Esophagus muscularis mucosa (tissue), 4 donors: ENCODE results near the gene BTBD9. TPM values are rescaled to one million over a fixed set of nuclear protein-coding genes. Genes with fewer than 3 reads are reported as not detected.

ENCODE experiments used
- DNase-seq: peaks from one replicate; pipeline ENCODE4 v3.0.0-alpha.2; 2017; ENCODE audit errors: extremely low spot score
- H3K27ac ChIP-seq, 4 donors: fragments of 200-600 bp; sonication (generic); replicated peaks in 1 of 4; 1 replicate in 3 of 4; 2 replicates in 1 of 4; pipeline ENCODE4 v1.5.1; 2016 to 2019; ENCODE audit warnings: mild to moderate bottlenecking in 1 of 4
- H3K27me3 ChIP-seq, 4 donors: fragments of 200-600 bp; sonication (generic); one replicate each; pipeline versions ENCODE4 v1.5.1 to v1.6.0; 2016 to 2019
- H3K36me3 ChIP-seq, 4 donors: fragments of 200-600 bp; sonication (generic); one replicate each; pipeline ENCODE4 v1.5.1; 2016 to 2019
- H3K4me1 ChIP-seq, 4 donors: fragments of 200-600 bp; sonication (generic); one replicate each; pipeline ENCODE4 v1.5.1; 2016 to 2019
- H3K4me3 ChIP-seq, 4 donors: fragments of 200-600 bp; sonication (generic); 1 replicate in 2 of 4; 2 replicates in 2 of 4; pipeline ENCODE4 v1.5.1; 2016 to 2019; ENCODE audit warnings: mild to moderate bottlenecking in 4 of 4, moderate library complexity in 1 of 4
- H3K9me3 ChIP-seq, 4 donors: fragments of 200-600 bp; sonication (generic); 1 replicate in 3 of 4; 2 replicates in 1 of 4; pipeline ENCODE4 v1.5.1; 2016 to 2019
- CTCF ChIP-seq, 3 experiments: fragments of 200-600 bp in 2 of 3; fragments of 450-650 bp in 1 of 3; sonication (generic) in 2 of 3; IDR thresholded peaks; one replicate each; pipeline ENCODE4 v1.5.1; 2017 to 2019; ENCODE audit warnings: antibody characterized with exemption in 3 of 3, mild to moderate bottlenecking in 2 of 3, moderate library complexity in 1 of 3
- EP300 ChIP-seq: sonication (generic); formaldehyde crosslinking; IDR thresholded peaks from one replicate; pipeline ENCODE4 v1.6.1; 2017; ENCODE audit warnings: antibody characterized with exemption
- POLR2A ChIP-seq: fragments of 450-650 bp; IDR thresholded peaks from one replicate; pipeline ENCODE4 v1.6.1; 2017; ENCODE audit warnings: antibody characterized with exemption, moderate library complexity, mild to moderate bottlenecking, low read depth
- POLR2AphosphoS5 ChIP-seq, 2 donors: sonication (generic); formaldehyde crosslinking; IDR thresholded peaks; one replicate each; pipeline ENCODE4 v1.6.1; 2017; ENCODE audit warnings: antibody characterized with exemption in 2 of 2
- WGBS: methylation state at CpG from one replicate; pipeline ENCODE4 v1.1.5; 2018; 5-methylcytosine and 5-hydroxymethylcytosine counted together
- intact Hi-C: fragments of 100-400 bp; cut with DNase I; formaldehyde crosslinking; loops from one replicate; pipeline ENCODE4 v1.15.1; 2023
- total RNA-seq, 4 donors: library from RNA; depleted of rRNA; stranded (reverse); fragments of >200 nt; gene quantifications; one replicate each; pipeline versions ENCODE4 v1.1.0 to v1.2.1, GENCODE V29; 2016

The BTBD9 gene
- total RNA-seq, 4 donors from 2014 or later, result 9.4 to 14.1 (median 11.2) TPM

DNA sequence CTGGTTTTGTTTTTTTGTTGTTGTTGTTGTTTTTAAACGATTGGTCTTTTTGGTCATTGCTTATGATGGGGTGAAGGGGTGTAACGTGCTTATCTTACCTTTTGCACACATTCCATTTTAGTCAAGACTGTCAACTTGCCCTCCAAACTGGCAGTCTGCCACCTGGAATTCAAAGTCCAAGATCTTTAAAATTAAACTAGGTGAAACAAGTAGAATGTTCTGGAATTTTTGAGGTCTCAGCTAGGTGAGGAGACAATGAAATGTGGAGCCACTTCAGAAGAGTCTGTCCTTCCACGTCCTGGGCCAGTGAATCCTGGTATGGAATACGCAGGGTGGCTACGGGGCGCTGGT is 475.6 kb downstream of the BTBD9 start:
- intact Hi-C loops, result no loop called here
- peaks cover 0 to 7% (median 3%) of the 10 kb centered on the region in 4 donors for H3K4me1 ChIP-seq
- no peaks in the 10 kb centered on the region for H3K27me3 ChIP-seq
- no peaks in the 10 kb centered on the region for H3K9me3 ChIP-seq
- 91% methylated on average over 6 of the region's 6 CpGs for WGBS
- no peak for TF ChIP-seq POLR2AphosphoS5 (IDR thresholded peaks at IDR 0.05)
- no peak for TF ChIP-seq CTCF (IDR thresholded peaks at IDR 0.05)
- no peak for TF ChIP-seq EP300
- TF ChIP-seq POLR2A, result no peak
- no peak for DNase-seq
- no peak overlapping the region for H3K27ac ChIP-seq
- no peak overlapping the region for H3K4me3 ChIP-seq
- peaks cover 0 to 6% (median 2%) of the 10 kb centered on the region in 4 donors for H3K36me3 ChIP-seq

DNA sequence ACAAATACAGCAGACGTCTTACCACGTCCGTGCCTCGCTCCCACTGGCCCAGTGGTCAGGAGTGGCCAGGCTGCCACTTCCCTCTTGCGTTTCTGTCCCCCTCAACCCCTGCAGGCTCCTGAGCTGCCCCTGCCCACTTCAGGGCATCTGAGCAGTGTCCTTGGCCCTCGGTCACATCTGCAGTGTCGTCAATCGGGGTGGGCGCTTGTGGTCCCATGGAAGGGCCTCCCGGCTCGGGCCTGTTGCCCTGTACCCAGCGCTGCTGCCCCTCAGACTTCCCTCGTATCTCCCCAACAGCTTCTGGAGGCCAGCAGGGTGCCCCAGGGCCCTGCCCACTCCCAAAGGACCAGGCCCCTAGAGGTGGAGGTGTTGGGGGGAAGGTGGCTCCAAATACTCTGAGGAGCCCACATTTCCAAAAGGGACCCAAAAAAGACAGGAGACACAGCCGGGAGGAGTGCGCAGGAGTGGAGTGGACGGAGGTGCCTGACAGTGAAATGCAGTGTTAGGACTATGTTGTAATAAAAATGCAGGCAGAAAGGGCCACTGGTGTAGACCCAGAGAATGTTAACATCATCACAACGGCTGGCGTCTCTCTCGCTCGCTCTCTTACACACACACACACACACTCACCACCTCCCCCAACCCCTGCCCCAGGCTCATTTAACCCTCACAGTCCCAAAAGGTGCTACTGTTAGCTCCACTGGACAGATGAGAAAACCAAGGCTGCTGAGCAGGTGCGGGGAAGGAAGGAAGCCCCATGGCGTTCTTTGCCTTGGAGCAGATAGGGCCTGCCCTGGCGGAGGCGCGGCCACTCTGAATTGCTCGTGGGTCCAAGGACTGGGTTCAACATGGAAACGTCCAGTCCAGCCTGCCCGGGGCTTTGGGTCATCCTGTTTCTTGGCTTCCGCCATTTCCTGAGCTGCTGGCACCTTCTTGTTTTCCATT is 476.3 kb downstream of the BTBD9 start:
- no peaks in the 10 kb centered on the region for H3K9me3 ChIP-seq
- WGBS, result 84% methylated on average over 24 of the region's 29 CpGs
- TF ChIP-seq EP300 (no peak), CTCF (IDR thresholded peaks at IDR 0.05) (no peak), POLR2A (no peak), POLR2AphosphoS5 (IDR thresholded peaks at IDR 0.05) (no peak)
- H3K4me3 ChIP-seq, result no peak overlapping the region
- H3K27ac ChIP-seq, result no peak overlapping the region
- DNase-seq, result no peak
- peaks cover 0 to 7% (median 3%) of the 10 kb centered on the region in 4 donors for H3K4me1 ChIP-seq
- intact Hi-C loops, result no loop called here
- no peaks in the 10 kb centered on the region for H3K27me3 ChIP-seq
- H3K36me3 ChIP-seq, result peaks cover 0 to 6% (median 2%) of the 10 kb centered on the region in 4 donors

GRCh38 chr6:38162493-38163185 is 477.1 kb downstream of the BTBD9 start:
- no peak for DNase-seq
- peaks cover 0 to 7% (median 3%) of the 10 kb centered on the region in 4 donors for H3K4me1 ChIP-seq
- WGBS, result 100% methylated on average over 7 of the region's 17 CpGs

More at GRCh38 chr6:38162493-38163185, 477.1 kb downstream of the BTBD9 start:
- intact Hi-C loops, result no loop called here
- Histone ChIP-seq H3K9me3 (no peaks in the 10 kb centered on the region), H3K4me3 (no peak overlapping the region), H3K27ac (no peak overlapping the region), H3K36me3 (peaks cover 0 to 6% (median 2%) of the 10 kb centered on the region in 4 donors), H3K27me3 (no peaks in the 10 kb centered on the region)
- TF ChIP-seq EP300, result no peak
- no peak for TF ChIP-seq CTCF (IDR thresholded peaks at IDR 0.05)
- no peak for TF ChIP-seq POLR2AphosphoS5 (IDR thresholded peaks at IDR 0.05)
- TF ChIP-seq POLR2A, result no peak
